SK-N-SH treated with all-trans-retinoic acid at 6 μM for 48 hours (cell line): ENCODE results near the gene VEZF1.

ENCODE experiments used
- ATAC-seq: fragments of 200-7000 bp; cut with Tn5 transposase; 3 replicates; pipeline ENCODE4 v1.9.1; 2020; ENCODE audit warnings: mild to moderate bottlenecking, moderate library complexity
- ARNTL ChIP-seq: fragments of 450-650 bp; formaldehyde crosslinking; IDR thresholded peaks from 2 replicates; pipeline ENCODE4 v1.5.0; 2020; ENCODE audit warnings: low read depth, mild to moderate bottlenecking, moderate library complexity, borderline replicate concordance
- BACH2 ChIP-seq: fragments of 250-450 bp; sonication (Bioruptor Pico); IDR thresholded peaks from 2 replicates; pipeline ENCODE4 v1.9.0; 2021; ENCODE audit warnings: mild to moderate bottlenecking, borderline replicate concordance
- CREB5 ChIP-seq: fragments of 250-450 bp; sonication (Bioruptor Pico); IDR thresholded peaks from 2 replicates; pipeline ENCODE4 v1.5.1; 2020; ENCODE audit warnings: low read depth, mild to moderate bottlenecking, moderate library complexity
- CSDC2 ChIP-seq: fragments of 250-450 bp; sonication (Bioruptor Pico); IDR thresholded peaks from 2 replicates; pipeline ENCODE4 v1.5.0; 2020; ENCODE audit warnings: mild to moderate bottlenecking, moderate library complexity
- CSRNP3 ChIP-seq: fragments of 250-450 bp; sonication (Bioruptor Pico); IDR thresholded peaks from 2 replicates; pipeline ENCODE4 v1.5.1; 2021; ENCODE audit warnings: mild to moderate bottlenecking, moderate library complexity
- OSR1 ChIP-seq: fragments of 250-450 bp; sonication (Bioruptor Pico); IDR thresholded peaks from 2 replicates; pipeline ENCODE4 v1.8.0; 2022; ENCODE audit warnings: moderate library complexity, mild to moderate bottlenecking, inconsistent platforms
- RARB ChIP-seq: fragments of 250-450 bp; sonication (Bioruptor Pico); IDR thresholded peaks from 2 replicates; pipeline ENCODE4 v1.8.0; 2021; ENCODE audit warnings: mild to moderate bottlenecking, moderate library complexity
- SNAI2 ChIP-seq: fragments of 250-450 bp; sonication (Bioruptor Pico); IDR thresholded peaks from 2 replicates; pipeline ENCODE4 v1.5.0; 2020; ENCODE audit warnings: mild to moderate bottlenecking, moderate library complexity
- TCF4 ChIP-seq: fragments of 250-450 bp; sonication (Bioruptor Pico); IDR thresholded peaks from 2 replicates; pipeline ENCODE4 v1.8.0; 2021; ENCODE audit warnings: mild to moderate bottlenecking, moderate library complexity, borderline replicate concordance
- TOX ChIP-seq: fragments of 250-450 bp; sonication (Bioruptor Pico); IDR thresholded peaks from 2 replicates; pipeline ENCODE4 v1.8.0; 2021; ENCODE audit warnings: mild to moderate bottlenecking, moderate library complexity, borderline replicate concordance
- ZC3H10 ChIP-seq: fragments of 250-450 bp; sonication (Bioruptor Pico); IDR thresholded peaks from 2 replicates; pipeline ENCODE4 v1.5.1; 2021; ENCODE audit warnings: mild to moderate bottlenecking, moderate library complexity
- ZFP30 ChIP-seq: fragments of 450-650 bp; formaldehyde crosslinking; IDR thresholded peaks from 2 replicates; pipeline ENCODE4 v1.5.0; 2022; ENCODE audit warnings: mild to moderate bottlenecking, moderate library complexity
- ZNF565 ChIP-seq: fragments of 450-650 bp; formaldehyde crosslinking; conservative IDR thresholded peaks from 2 replicates; pipeline ENCODE4 v1.5.0; 2020; ENCODE audit warnings: low read depth, mild to moderate bottlenecking, moderate library complexity
- ZNF70 ChIP-seq: fragments of 450-650 bp; formaldehyde crosslinking; IDR thresholded peaks from 2 replicates; pipeline ENCODE4 v1.5.0; 2020; ENCODE audit warnings: mild to moderate bottlenecking, moderate library complexity
- ZNF8 ChIP-seq: fragments of 450-650 bp; formaldehyde crosslinking; IDR thresholded peaks from 2 replicates; pipeline ENCODE4 v1.5.0; 2020; ENCODE audit warnings: mild to moderate bottlenecking, moderate library complexity
- TF ChIP-seq, protein P1 (sequence below): fragments of 250-450 bp; sonication (Bioruptor Pico); IDR thresholded peaks from 2 replicates; pipeline ENCODE4 v1.5.0; 2020; ENCODE audit warnings: mild to moderate bottlenecking, moderate library complexity
- TF ChIP-seq, protein P2 (sequence below): fragments of 250-450 bp; sonication (Bioruptor Pico); IDR thresholded peaks from 2 replicates; pipeline ENCODE4 v1.8.0; 2021; ENCODE audit warnings: low read depth, mild to moderate bottlenecking, moderate library complexity, borderline replicate concordance

The VEZF1 gene

GRCh38 chr17:57938061-57938502 is 50.0 kb downstream of the VEZF1 start (continued):
- TF ChIP-seq TCF4 (CRISPR knock-in tag) (no peak), ZNF8 (CRISPR knock-in tag) (no peak), BACH2 (no peak)
- TF ChIP-seq, protein P1, sequence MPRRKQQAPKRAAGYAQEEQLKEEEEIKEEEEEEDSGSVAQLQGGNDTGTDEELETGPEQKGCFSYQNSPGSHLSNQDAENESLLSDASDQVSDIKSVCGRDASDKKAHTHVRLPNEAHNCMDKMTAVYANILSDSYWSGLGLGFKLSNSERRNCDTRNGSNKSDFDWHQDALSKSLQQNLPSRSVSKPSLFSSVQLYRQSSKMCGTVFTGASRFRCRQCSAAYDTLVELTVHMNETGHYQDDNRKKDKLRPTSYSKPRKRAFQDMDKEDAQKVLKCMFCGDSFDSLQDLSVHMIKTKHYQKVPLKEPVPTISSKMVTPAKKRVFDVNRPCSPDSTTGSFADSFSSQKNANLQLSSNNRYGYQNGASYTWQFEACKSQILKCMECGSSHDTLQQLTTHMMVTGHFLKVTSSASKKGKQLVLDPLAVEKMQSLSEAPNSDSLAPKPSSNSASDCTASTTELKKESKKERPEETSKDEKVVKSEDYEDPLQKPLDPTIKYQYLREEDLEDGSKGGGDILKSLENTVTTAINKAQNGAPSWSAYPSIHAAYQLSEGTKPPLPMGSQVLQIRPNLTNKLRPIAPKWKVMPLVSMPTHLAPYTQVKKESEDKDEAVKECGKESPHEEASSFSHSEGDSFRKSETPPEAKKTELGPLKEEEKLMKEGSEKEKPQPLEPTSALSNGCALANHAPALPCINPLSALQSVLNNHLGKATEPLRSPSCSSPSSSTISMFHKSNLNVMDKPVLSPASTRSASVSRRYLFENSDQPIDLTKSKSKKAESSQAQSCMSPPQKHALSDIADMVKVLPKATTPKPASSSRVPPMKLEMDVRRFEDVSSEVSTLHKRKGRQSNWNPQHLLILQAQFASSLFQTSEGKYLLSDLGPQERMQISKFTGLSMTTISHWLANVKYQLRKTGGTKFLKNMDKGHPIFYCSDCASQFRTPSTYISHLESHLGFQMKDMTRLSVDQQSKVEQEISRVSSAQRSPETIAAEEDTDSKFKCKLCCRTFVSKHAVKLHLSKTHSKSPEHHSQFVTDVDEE (CRISPR knock-in tag), result no peak

DNA sequence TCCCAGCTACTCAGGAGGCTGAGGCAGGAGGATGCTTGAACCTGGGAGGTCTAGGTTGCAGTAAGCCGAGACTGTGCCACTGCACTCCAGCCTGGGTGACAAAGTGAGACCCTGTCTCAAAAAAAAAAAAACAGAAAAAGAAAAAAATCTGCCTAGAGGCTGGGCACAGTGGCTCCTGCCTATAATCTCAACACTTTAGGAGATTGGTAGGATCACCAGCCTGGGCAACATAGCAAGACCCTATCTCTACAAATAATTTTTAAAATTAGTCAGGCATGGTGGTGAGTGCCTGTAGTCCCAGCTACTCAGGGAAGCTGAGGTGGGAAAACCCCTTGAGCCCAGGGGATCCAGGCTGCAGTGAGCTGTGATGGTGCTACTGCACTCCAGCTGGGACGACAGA is 50.6 kb downstream of the VEZF1 start:
- no peak for ATAC-seq
- TF ChIP-seq SNAI2 (CRISPR knock-in tag) (no peak), CSRNP3 (CRISPR knock-in tag) (no peak), CREB5 (CRISPR knock-in tag) (no peak), ARNTL (no peak), ZFP30 (CRISPR knock-in tag) (no peak), ZNF70 (CRISPR knock-in tag) (no peak), OSR1 (CRISPR knock-in tag) (no peak), TOX (no peak), ZC3H10 (no peak), ZNF8 (CRISPR knock-in tag) (no peak), RARB (no peak), ZNF565 (no peak), CSDC2 (CRISPR knock-in tag) (no peak), BACH2 (no peak)
- TF ChIP-seq, protein P1 (CRISPR knock-in tag), result no peak
- TF ChIP-seq, protein P2, sequence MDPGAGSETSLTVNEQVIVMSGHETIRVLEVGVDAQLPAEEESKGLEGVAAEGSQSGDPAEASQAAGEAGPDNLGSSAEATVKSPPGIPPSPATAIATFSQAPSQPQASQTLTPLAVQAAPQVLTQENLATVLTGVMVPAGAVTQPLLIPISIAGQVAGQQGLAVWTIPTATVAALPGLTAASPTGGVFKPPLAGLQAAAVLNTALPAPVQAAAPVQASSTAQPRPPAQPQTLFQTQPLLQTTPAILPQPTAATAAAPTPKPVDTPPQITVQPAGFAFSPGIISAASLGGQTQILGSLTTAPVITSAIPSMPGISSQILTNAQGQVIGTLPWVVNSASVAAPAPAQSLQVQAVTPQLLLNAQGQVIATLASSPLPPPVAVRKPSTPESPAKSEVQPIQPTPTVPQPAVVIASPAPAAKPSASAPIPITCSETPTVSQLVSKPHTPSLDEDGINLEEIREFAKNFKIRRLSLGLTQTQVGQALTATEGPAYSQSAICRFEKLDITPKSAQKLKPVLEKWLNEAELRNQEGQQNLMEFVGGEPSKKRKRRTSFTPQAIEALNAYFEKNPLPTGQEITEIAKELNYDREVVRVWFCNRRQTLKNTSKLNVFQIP, result no peak

DNA sequence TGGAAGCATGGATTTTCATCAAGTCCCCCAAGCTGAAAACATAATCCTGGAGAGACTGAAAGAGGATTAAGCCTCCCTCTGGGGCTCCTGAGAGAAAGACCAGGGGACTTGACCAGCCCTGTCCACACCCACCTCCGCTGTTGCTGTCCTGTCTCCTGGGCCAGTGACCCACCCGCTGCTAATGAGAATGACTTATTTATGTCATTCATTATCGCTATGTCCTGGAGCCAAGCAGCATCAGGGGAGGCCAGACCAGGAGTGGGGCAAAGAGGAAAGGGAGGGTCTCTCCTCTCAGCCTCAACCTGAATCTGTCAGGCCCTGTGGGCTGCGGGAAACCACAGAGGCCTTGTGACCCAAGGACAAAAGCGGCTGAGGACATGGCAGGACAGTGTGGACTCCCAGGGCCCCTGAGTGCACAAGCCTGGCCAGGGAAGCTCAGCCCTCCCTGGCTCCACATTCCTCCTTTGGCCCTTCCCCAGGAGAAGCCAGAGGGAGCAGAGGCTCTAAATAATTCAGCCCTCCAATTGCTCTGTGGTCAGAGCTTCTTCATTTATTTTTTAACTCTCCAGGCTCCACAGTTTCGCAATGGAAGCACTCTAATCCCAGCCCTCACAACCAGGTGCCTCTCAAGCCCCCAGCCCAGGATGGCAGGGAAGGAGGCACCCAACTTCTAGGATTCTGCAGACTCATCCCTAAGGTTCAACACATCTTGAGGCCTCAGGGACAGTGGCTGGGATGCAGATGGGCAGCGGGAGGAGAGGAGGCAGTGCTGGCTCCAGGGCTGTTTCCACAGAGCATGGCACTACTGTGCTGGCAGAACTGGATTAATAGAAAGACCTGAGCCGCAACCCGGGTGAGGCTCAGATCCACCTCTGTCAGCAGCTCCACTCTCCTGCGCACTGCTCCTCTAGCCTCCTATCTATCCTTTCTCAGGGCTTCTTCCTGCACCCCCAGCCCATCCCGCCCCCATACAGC is 51.9 kb downstream of the VEZF1 start:
- TF ChIP-seq CSRNP3 (CRISPR knock-in tag) (no peak), CSDC2 (CRISPR knock-in tag) (0 out of 2 replicates have a peak, but pooled peaks have one; percentile 34)

More for the DNA sequence above, 51.9 kb downstream of the VEZF1 start:
- peak; percentile 76 for ATAC-seq
